ENCODE data around the gene CSTA.

Gene CSTA

GRCh38 chr3:122356402-122356801 is 31.4 kb downstream of the CSTA start:
- Histone ChIP-seq H3K4me2 (ENCODE audit: low read depth, low read length, poor library complexity, severe bottlenecking) (no peak overlapping the region), H3F3A (ENCODE audit: low read depth) (no peaks in the 10 kb centered on the region), H3K79me2 (ENCODE audit: insufficient read depth, low read length) (no peaks in the 10 kb centered on the region), H2AFZ (ENCODE audit: low read length) (no peak overlapping the region), H3K27me3 (ENCODE audit: insufficient read depth, low read length, poor library complexity, severe bottlenecking) (no peaks in the 10 kb centered on the region), H4K20me1 (ENCODE audit: insufficient read depth, low read length, poor library complexity, severe bottlenecking) (no peaks in the 10 kb centered on the region), H3K9me2 (replicated peaks; ENCODE audit: low read depth, low read length) (no peaks in the 10 kb centered on the region), H3K4me3 (ENCODE audit: low read length, poor library complexity, severe bottlenecking) (no peak overlapping the region), H3K4me1 (ENCODE audit: insufficient read depth, low read length, poor library complexity, severe bottlenecking) (peaks cover 6% of the 10 kb centered on the region), H3K9ac (ENCODE audit: low read depth, low read length, poor library complexity, severe bottlenecking) (no peak overlapping the region), H3K9me3 (ENCODE audit: insufficient read depth, low read depth, low read length) (no peaks in the 10 kb centered on the region), H3K36me3 (ENCODE audit: insufficient read depth, low read length) (peaks cover 5% of the 10 kb centered on the region; the same call in 1 of the 2 replicates)
- TF ChIP-seq CTCF (conservative IDR thresholded peaks at IDR 0.05; ENCODE audit: low read length), result peak; percentile 72
- TF ChIP-seq EZH2phosphoT487 (IDR thresholded peaks at IDR 0.05; ENCODE audit: borderline replicate concordance), result no peak

- no peaks in the 10 kb centered on the region for H3K27me3 ChIP-seq (ENCODE audit: insufficient read depth, low read length, poor library complexity, severe bottlenecking)
- no peak overlapping the region for H2AFZ ChIP-seq (ENCODE audit: low read length)
- no peaks in the 10 kb centered on the region for H3F3A ChIP-seq (ENCODE audit: low read depth)
- H3K9ac ChIP-seq (ENCODE audit: low read depth, low read length, poor library complexity, severe bottlenecking), result no peak overlapping the region
- H3K4me3 ChIP-seq (ENCODE audit: low read length, poor library complexity, severe bottlenecking), result no peak overlapping the region
- H3K9me2 ChIP-seq (replicated peaks; ENCODE audit: low read depth, low read length), result no peaks in the 10 kb centered on the region
- H3K4me2 ChIP-seq (ENCODE audit: low read depth, low read length, poor library complexity, severe bottlenecking), result no peak overlapping the region
- H4K20me1 ChIP-seq (ENCODE audit: insufficient read depth, low read length, poor library complexity, severe bottlenecking), result no peaks in the 10 kb centered on the region
- H3K4me1 ChIP-seq (ENCODE audit: insufficient read depth, low read length, poor library complexity, severe bottlenecking), result peaks cover 6% of the 10 kb centered on the region
- no peaks in the 10 kb centered on the region for H3K79me2 ChIP-seq (ENCODE audit: insufficient read depth, low read length)
- no peak for TF ChIP-seq EZH2phosphoT487 (IDR thresholded peaks at IDR 0.05; ENCODE audit: borderline replicate concordance)
- no peaks in the 10 kb centered on the region for H3K9me3 ChIP-seq (ENCODE audit: insufficient read depth, low read depth, low read length)
- peaks cover 11% of the 10 kb centered on the region; the same call in 1 of the 2 replicates for H3K36me3 ChIP-seq (ENCODE audit: insufficient read depth, low read length)
These were observed 33.0 kb downstream of the CSTA start for GRCh38 chr3:122357828-122358702.

- Histone ChIP-seq H4K20me1 (ENCODE audit: insufficient read depth, low read length, poor library complexity, severe bottlenecking) (no peaks in the 10 kb centered on the region), H3F3A (ENCODE audit: low read depth) (no peaks in the 10 kb centered on the region), H3K4me1 (ENCODE audit: insufficient read depth, low read length, poor library complexity, severe bottlenecking) (peaks cover 6% of the 10 kb centered on the region), H3K4me2 (ENCODE audit: low read depth, low read length, poor library complexity, severe bottlenecking) (no peak overlapping the region), H3K36me3 (ENCODE audit: insufficient read depth, low read length) (peaks cover 13% of the 10 kb centered on the region; the same call in 1 of the 2 replicates), H3K9me3 (ENCODE audit: insufficient read depth, low read depth, low read length) (no peaks in the 10 kb centered on the region), H3K4me3 (ENCODE audit: low read length, poor library complexity, severe bottlenecking) (no peak overlapping the region), H3K9me2 (replicated peaks; ENCODE audit: low read depth, low read length) (no peaks in the 10 kb centered on the region), H3K79me2 (ENCODE audit: insufficient read depth, low read length) (no peaks in the 10 kb centered on the region), H3K27me3 (ENCODE audit: insufficient read depth, low read length, poor library complexity, severe bottlenecking) (no peaks in the 10 kb centered on the region), H2AFZ (ENCODE audit: low read length) (no peak overlapping the region), H3K9ac (ENCODE audit: low read depth, low read length, poor library complexity, severe bottlenecking) (no peak overlapping the region)
- TF ChIP-seq CTCF (conservative IDR thresholded peaks at IDR 0.05; ENCODE audit: low read length) (no peak), EZH2phosphoT487 (IDR thresholded peaks at IDR 0.05; ENCODE audit: borderline replicate concordance) (no peak)
These were observed 33.6 kb downstream of the CSTA start for GRCh38 chr3:122358703-122359032.
